ENCODE results near the gene CNPY3.
"Not testable (repeated sequence)": the region's sequence is repeated elsewhere in the genome, so short reads cannot be mapped to it uniquely, and the experiment has no call there.

- not testable (repeated sequence) for TF ChIP-seq CTCF, POLR2A (IDR thresholded peaks at IDR 0.05)
Measured at GRCh38 chr6:42954405-42954804, 25.1 kb downstream of the CNPY3 start.

Data from transverse colon (tissue), 3 donors.